Karpas-422 (cell line): ENCODE data around the gene TECPR1. TPM values are rescaled to one million over a fixed set of nuclear protein-coding genes. Genes with fewer than 3 reads are reported as not detected.

Experiments
- DNase-seq: peaks from one replicate; pipeline ENCODE4 v3.0.0-alpha.2; 2015
- H2AFZ ChIP-seq: fragments of 200-600 bp; sonication (generic); 2 replicates; pipeline ENCODE4 v1.6.1; 2014; ENCODE audit warnings: antibody characterized with exemption, low read length, mixed read lengths
- H3K27ac ChIP-seq: fragments of 200-600 bp; sonication (generic); 2 replicates; pipeline ENCODE4 v1.5.1; 2014; ENCODE audit warnings: mild to moderate bottlenecking, low read length, moderate library complexity
- H3K27me3 ChIP-seq: fragments of 200-600 bp; sonication (generic); 2 replicates; pipeline ENCODE4 v1.6.1; 2014; ENCODE audit warnings: low read length, mixed read lengths
- H3K36me3 ChIP-seq: fragments of 200-600 bp; sonication (generic); 2 replicates; pipeline ENCODE4 v1.6.1; 2014; ENCODE audit warnings: low read length, mixed read lengths; ENCODE audit not compliant: insufficient read depth
- H3K4me1 ChIP-seq: fragments of 200-600 bp; sonication (generic); 2 replicates; pipeline ENCODE4 v1.6.1; 2014; ENCODE audit warnings: mild to moderate bottlenecking, low read length, mixed read lengths
- H3K4me2 ChIP-seq: fragments of 200-600 bp; sonication (generic); 2 replicates; pipeline ENCODE4 v1.6.1; 2014; ENCODE audit warnings: low read length, low read depth, mild to moderate bottlenecking; ENCODE audit not compliant: poor library complexity, severe bottlenecking
- H3K4me3 ChIP-seq: fragments of 200-600 bp; sonication (generic); 2 replicates; pipeline ENCODE4 v1.5.1; 2014; ENCODE audit warnings: mild to moderate bottlenecking, antibody characterized with exemption, low read length, mixed read lengths
- H3K79me2 ChIP-seq: fragments of 200-600 bp; sonication (generic); 2 replicates; pipeline ENCODE4 v1.6.1; 2014; ENCODE audit warnings: mild to moderate bottlenecking, low read length, mixed read lengths
- H3K9ac ChIP-seq: fragments of 200-600 bp; sonication (generic); 2 replicates; pipeline ENCODE4 v1.6.0; 2014; ENCODE audit warnings: low read length
- H3K9me2 ChIP-seq: fragments of 200-600 bp; sonication (generic), shearing (Covaris generic); replicated peaks from 2 replicates; pipeline ENCODE4 v1.6.0; 2014; ENCODE audit warnings: mild to moderate bottlenecking, low read length, moderate library complexity; ENCODE audit not compliant: insufficient read depth
- H3K9me3 ChIP-seq: fragments of 300-700, 200-600 bp; sonication (generic); 2 replicates; pipeline ENCODE4 v1.6.1; 2014; ENCODE audit warnings: low read length, mixed read lengths
- H4K20me1 ChIP-seq: fragments of 200-600 bp; sonication (generic); 2 replicates; pipeline ENCODE4 v1.6.1; 2014; ENCODE audit warnings: mild to moderate bottlenecking, antibody characterized with exemption, low read length, low read depth; ENCODE audit not compliant: insufficient read depth
- total RNA-seq: library from RNA; depleted of rRNA; stranded (reverse); fragments of >200 nt; shearing (Covaris generic); gene quantifications from 2 replicates; pipeline ENCODE4 v1.2.3, GENCODE V29; 2014; ENCODE audit warnings: low replicate concordance

The TECPR1 gene
- total RNA-seq, 1 experiment from 2014 or later = 30.7 TPM

DNA sequence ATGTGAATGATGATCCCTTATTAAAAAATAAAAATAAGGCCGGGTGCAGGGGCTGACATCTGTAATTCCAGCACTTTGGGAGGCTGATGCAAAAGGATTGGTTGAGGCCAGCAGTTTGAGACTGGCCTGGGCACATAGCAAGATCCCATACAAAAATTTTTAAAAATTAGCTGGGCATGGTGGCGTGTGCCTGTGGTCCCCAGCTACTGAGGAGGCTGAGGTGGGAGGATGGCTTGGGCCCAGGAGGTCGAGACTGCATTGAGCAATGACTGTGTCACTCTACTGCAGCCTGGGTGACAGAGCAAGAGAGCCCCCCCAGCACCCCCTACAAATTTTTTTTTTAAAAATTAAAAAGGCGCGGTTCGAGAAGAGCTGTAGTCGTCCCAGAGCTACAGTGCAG, 28.3 kb upstream of the TECPR1 start:
- Histone ChIP-seq H3K9me3 (no peaks in the 10 kb centered on the region), H3K4me1 (peaks cover 18% of the 10 kb centered on the region), H3K79me2 (no peaks in the 10 kb centered on the region), H3K4me3 (0 out of 2 replicates have a peak overlapping the region, but pooled peaks have one; percentile 62), H3K4me2 (peak overlapping the region; percentile 74), H2AFZ (no peak overlapping the region), H3K36me3 (no peaks in the 10 kb centered on the region), H3K27ac (no peak overlapping the region), H3K9me2 (no peaks in the 10 kb centered on the region), H4K20me1 (no peaks in the 10 kb centered on the region), H3K9ac (peak overlapping the region; percentile 40; the same call in 1 of the 2 replicates), H3K27me3 (no peaks in the 10 kb centered on the region)
- no peak for DNase-seq

DNA sequence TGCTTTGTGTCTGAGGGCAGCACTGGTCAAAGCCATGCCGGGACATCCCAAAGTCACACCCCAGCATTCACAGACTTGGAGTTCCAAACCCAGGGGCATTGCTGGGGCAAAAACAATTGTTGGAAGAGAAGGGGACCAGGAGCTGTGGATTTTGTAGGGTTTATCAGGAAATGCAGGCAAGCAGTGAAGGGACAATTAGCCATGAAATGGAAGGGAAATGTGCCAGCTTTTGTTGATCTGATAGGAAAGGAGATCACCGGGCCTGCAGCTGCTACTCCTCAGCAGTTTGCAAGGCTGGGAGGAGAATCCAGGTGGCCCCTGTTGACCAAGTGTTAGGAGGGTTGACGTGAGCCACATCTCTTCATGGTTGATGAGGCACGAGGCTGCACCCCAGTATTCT, 26.9 kb upstream of the TECPR1 start:
- H3K4me2 ChIP-seq = no peak overlapping the region
- no peak overlapping the region for H3K27ac ChIP-seq
- no peaks in the 10 kb centered on the region for H3K27me3 ChIP-seq
- no peaks in the 10 kb centered on the region for H3K9me2 ChIP-seq
- no peaks in the 10 kb centered on the region for H3K36me3 ChIP-seq
- H3K79me2 ChIP-seq = no peaks in the 10 kb centered on the region
- peaks cover 18% of the 10 kb centered on the region for H3K4me1 ChIP-seq
- H2AFZ ChIP-seq = no peak overlapping the region
- H3K9me3 ChIP-seq = no peaks in the 10 kb centered on the region
- H4K20me1 ChIP-seq = no peaks in the 10 kb centered on the region
- DNase-seq = no peak
- H3K9ac ChIP-seq = no peak overlapping the region
- H3K4me3 ChIP-seq = no peak overlapping the region

DNA sequence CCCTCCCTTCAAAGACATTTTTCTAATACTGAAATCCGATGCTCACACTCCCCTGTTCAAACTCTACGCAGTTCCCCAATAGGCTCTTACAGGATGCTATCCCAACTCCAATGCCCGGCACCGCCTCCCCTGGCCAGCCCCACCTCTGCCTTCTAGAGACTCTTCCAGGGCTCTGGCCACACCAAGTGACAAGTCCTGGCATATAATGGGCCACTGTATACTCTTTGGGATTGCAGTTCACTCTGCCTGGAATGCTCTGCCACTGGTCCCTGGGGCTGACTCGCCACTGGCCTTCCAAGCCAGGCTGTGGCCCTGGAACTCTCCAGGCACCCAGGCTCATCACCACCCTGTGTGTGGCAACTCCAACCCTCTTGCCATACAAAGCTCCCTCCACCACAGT, 26.4 kb upstream of the TECPR1 start:
- Histone ChIP-seq H3K27me3 (no peaks in the 10 kb centered on the region), H2AFZ (no peak overlapping the region), H3K9me3 (no peaks in the 10 kb centered on the region), H3K36me3 (no peaks in the 10 kb centered on the region), H3K27ac (no peak overlapping the region), H3K79me2 (no peaks in the 10 kb centered on the region), H3K4me1 (peaks cover 22% of the 10 kb centered on the region), H3K9ac (no peak overlapping the region), H3K4me3 (no peak overlapping the region), H3K9me2 (no peaks in the 10 kb centered on the region), H3K4me2 (no peak overlapping the region), H4K20me1 (no peaks in the 10 kb centered on the region)
- no peak for DNase-seq

DNA sequence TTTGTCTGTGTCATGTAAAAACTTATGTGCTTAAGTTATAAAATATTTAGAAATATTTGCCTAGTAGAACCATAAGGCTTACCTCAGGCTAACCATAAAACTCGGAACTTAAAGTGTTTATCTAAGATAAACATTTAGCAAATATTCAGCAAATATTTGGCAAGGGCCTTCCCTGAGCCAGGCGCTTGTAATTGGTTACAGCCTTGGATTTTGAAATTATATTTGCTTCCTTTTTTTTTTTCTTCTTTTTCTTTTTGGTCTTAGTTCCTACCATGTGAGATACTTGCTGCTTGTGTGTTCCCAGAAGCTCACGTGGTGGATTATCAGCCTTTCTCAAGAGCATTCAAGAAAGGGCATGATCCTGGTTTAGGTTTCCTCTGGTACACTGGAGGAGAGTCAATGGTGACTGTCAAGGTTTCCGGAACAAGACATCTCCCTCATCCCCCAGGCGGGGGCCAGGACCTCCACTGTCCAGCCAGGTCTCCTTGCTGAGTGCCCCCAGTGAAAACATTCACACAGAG, 24.3 kb upstream of the TECPR1 start:
- H2AFZ ChIP-seq = no peak overlapping the region
- H3K36me3 ChIP-seq = no peaks in the 10 kb centered on the region
- H3K27ac ChIP-seq = no peak overlapping the region
- no peaks in the 10 kb centered on the region for H3K9me3 ChIP-seq
- no peak for DNase-seq
- H3K4me2 ChIP-seq = no peak overlapping the region
- no peak overlapping the region for H3K9ac ChIP-seq
- H3K9me2 ChIP-seq = no peaks in the 10 kb centered on the region
- no peaks in the 10 kb centered on the region for H3K27me3 ChIP-seq
- H3K79me2 ChIP-seq = no peaks in the 10 kb centered on the region
- H4K20me1 ChIP-seq = no peaks in the 10 kb centered on the region
- H3K4me1 ChIP-seq = peaks cover 10% of the 10 kb centered on the region
- H3K4me3 ChIP-seq = no peak overlapping the region

DNA sequence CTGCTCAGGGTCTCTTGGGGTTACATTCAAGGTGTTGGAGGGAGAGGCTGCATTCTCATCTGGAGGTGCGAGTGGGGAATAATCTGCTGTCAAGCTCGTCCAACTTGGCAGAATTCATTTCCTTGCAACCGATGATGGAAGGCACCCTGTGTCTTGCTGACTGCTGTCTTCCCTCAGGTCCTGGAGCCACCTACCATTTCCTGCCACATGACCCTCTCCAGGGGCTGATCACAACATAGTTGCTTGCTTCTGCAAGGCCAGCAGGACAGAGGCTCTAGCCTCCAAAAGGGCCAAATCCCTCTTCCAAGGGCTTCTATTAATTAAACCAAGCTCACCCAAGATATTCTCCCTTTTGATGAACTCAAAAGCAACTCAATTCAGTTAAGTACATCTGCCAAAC, 15.3 kb upstream of the TECPR1 start:
- Histone ChIP-seq H3K79me2 (no peaks in the 10 kb centered on the region), H3K4me3 (no peak overlapping the region), H3K4me2 (no peak overlapping the region), H3K4me1 (no peaks in the 10 kb centered on the region), H2AFZ (no peak overlapping the region), H3K9ac (no peak overlapping the region), H3K27me3 (no peaks in the 10 kb centered on the region), H4K20me1 (peaks cover 8% of the 10 kb centered on the region; the same call in 1 of the 2 replicates), H3K36me3 (no peaks in the 10 kb centered on the region), H3K27ac (no peak overlapping the region), H3K9me3 (no peaks in the 10 kb centered on the region), H3K9me2 (no peaks in the 10 kb centered on the region)
- DNase-seq = no peak

DNA sequence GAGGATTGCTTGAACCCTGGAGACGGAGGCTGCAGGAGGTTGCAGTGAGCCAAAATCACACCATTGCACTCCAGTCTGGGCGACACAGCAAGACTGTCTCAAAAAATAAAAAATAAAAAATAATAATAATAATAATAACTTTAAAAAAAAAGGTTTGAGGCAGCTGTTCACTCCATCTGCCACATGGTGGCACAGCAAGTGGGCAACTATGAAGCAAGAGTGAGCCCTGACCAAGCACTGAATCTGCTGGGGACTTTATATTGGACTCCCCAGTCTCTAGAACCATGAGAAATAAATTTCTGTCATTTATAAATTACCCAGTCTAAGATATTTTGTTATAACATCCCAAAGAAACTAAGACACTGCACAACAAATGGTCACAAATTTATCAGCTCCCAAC, 14.8 kb upstream of the TECPR1 start:
- Histone ChIP-seq H3K79me2 (no peaks in the 10 kb centered on the region), H3K9ac (no peak overlapping the region), H2AFZ (no peak overlapping the region), H3K36me3 (no peaks in the 10 kb centered on the region), H3K9me3 (no peaks in the 10 kb centered on the region), H3K27ac (no peak overlapping the region), H3K4me1 (no peaks in the 10 kb centered on the region), H3K9me2 (no peaks in the 10 kb centered on the region), H4K20me1 (peaks cover 8% of the 10 kb centered on the region; the same call in 1 of the 2 replicates), H3K4me2 (no peak overlapping the region), H3K4me3 (no peak overlapping the region), H3K27me3 (no peaks in the 10 kb centered on the region)
- peak; percentile 64 for DNase-seq

DNA sequence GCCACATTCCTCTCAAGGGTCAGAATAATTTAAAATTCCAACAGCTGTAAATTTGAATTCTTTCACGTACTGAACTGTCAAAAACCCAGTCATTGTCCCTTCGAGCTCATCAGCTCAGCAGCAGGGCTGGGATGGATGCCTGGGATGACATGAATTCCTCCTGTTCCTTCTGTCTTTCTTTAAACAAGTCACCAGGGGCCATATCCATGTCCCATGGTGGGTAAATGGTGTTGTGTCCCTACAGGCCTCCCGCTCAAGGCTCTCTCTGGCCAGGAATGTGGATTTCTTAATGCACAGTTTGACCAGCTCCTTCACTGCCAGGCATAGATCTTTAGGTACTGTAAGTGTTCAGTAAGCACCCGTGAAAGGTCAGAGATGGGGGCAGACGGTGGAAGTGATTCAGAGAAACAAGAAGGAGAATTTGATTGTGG, 13.8 kb upstream of the TECPR1 start:
- H3K9me2 ChIP-seq = no peaks in the 10 kb centered on the region
- H3K79me2 ChIP-seq = no peaks in the 10 kb centered on the region
- H3K27me3 ChIP-seq = no peaks in the 10 kb centered on the region
- peaks cover 8% of the 10 kb centered on the region; the same call in 1 of the 2 replicates for H4K20me1 ChIP-seq
- no peak for DNase-seq
- H3K4me2 ChIP-seq = no peak overlapping the region
- no peak overlapping the region for H2AFZ ChIP-seq
- H3K9me3 ChIP-seq = no peaks in the 10 kb centered on the region
- no peaks in the 10 kb centered on the region for H3K4me1 ChIP-seq
- H3K9ac ChIP-seq = no peak overlapping the region
- 0 out of 2 replicates have a peak, but pooled peaks cover 3% of the 10 kb centered on the region for H3K36me3 ChIP-seq
- H3K4me3 ChIP-seq = no peak overlapping the region
- no peak overlapping the region for H3K27ac ChIP-seq

DNA sequence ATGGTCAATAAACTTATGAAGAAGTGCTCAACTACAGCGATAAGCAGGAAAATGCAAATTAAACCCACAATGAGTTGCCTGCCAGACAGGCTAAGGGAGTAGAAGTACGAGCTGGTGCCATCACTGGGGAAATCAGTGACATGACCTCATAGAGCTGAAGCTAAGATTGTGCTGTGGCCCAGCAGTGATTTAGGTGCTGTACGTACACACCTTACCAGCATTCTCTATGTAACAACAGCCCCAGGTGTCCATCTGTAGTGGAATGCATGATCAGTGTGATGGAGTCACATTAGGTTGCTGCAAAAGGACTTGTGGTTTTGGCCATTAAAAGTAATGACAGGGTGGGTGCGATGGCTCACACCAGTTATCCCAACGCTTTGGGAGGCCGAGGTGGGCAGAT, 5.7 kb upstream of the TECPR1 start:
- Histone ChIP-seq H3K9me3 (no peaks in the 10 kb centered on the region), H2AFZ (no peak overlapping the region), H3K79me2 (peaks cover 19% of the 10 kb centered on the region), H3K9ac (no peak overlapping the region), H4K20me1 (no peaks in the 10 kb centered on the region), H3K9me2 (no peaks in the 10 kb centered on the region), H3K36me3 (0 out of 2 replicates have a peak, but pooled peaks cover 3% of the 10 kb centered on the region), H3K27me3 (no peaks in the 10 kb centered on the region), H3K27ac (no peak overlapping the region), H3K4me1 (peaks cover 8% of the 10 kb centered on the region), H3K4me2 (no peak overlapping the region), H3K4me3 (no peak overlapping the region)
- no peak for DNase-seq
